Measurements from ENCODE around the gene FOXR1.

Gene FOXR1, protein sequence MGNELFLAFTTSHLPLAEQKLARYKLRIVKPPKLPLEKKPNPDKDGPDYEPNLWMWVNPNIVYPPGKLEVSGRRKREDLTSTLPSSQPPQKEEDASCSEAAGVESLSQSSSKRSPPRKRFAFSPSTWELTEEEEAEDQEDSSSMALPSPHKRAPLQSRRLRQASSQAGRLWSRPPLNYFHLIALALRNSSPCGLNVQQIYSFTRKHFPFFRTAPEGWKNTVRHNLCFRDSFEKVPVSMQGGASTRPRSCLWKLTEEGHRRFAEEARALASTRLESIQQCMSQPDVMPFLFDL

DNA sequence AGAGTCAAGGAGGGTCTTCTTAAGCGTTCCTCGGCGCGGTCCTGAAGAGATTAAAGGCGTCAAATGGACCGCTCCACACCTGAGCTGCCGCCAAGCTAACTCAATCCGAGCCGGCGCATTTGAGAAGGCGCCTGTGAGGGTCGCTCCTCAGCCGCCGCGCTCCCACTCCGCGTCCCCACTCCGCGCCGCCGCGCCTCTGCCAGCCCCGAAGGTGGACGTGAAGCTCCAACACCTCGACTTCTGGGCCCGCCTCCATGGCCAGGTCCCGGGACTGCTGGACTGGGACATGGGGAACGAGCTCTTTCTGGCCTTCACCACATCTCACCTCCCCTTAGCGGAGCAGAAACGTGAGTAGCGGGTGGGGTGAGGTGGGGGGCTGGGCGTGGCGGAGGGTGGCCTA lies at the start of gene FOXR1:
FOXR1 (plus strand) TSS at position 116 of the 400 bp plus-strand sequence; CDS start at position 287, 171 bp downstream.
- DNase-seq = no peak

DNA sequence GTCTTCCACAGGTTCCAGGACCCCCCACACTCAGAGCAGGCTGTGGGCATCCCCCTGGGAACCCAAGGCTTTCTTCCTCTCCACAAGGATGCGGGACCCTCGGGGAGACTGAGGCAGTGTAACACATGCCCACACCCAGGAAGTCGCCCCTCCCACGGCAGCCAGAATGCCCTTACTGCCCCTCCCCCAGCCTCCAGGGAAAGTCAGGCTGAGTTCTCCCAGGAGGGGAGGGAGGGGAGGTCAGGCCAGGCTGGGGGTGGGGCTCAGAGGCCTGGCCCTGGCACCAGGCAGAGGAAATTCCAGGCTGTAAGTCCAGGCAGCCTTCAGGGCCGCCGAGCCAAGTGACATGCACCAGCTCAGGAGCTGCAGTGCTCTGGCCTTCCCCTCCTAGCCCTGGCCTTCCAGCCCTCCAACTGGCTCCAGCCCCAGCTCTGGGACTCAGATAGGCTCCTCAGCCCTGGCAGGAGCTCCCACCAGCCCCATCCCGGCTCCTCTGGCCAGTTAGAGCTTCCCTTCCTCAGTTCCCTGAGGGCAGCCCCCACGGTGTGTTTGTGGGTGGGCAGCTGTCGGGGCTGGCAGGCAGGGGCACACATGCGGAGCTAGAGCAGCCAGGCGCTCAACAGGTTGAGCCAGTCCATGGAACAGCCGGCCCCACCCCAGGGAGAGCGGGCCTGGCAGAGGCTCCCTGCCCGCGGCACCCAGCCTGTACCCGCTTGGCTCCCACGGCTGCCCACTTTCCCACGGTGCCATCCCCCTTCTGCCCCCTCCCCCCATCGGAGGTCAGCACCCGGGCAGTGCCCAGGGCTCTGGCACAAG lies 49.4 kb upstream of the FOXR1 start:
- DNase-seq = no peak

DNA sequence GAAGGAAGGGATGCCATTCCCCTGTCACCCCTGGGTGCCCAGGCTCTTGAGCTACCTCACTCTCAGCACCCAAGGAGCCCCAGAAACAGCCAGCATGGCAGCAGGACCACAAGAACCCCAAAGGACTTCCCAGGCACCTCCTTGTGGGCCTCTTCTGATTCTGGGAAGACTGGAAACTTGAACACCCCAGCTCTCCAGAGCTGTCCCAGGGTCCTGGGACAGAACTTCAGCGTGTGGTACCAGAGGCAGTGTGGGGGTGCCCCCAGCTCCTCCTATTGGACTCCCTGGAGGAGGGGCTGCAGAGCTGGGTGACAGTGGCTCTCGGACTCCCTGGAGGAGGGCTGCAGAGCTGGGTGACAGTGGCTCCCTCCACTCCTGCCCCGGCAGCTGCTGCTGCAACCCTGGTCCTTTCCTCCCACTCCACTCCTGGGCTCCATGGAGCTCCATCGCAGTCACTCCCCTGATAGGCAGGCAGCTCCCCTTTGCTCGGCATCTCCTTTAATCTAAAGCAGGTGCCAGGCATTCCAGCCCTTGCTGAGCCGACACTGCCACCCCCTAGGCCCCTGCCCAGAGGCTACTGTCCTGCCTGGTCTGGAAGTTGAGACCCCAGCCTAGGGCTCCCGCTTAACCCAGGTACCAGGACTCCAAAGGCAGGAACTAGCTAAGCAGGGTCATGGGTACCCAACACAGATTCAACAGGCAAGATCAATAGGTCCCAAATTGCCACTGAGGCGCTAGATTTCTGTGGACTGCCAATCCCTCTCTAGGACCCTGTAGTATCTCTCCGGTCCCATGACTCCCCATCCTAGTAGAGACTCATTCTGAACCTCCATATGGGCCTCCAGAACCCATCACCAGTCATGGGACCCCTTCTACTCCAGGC lies 48.6 kb upstream of the FOXR1 start:
- no peak for DNase-seq

DNA sequence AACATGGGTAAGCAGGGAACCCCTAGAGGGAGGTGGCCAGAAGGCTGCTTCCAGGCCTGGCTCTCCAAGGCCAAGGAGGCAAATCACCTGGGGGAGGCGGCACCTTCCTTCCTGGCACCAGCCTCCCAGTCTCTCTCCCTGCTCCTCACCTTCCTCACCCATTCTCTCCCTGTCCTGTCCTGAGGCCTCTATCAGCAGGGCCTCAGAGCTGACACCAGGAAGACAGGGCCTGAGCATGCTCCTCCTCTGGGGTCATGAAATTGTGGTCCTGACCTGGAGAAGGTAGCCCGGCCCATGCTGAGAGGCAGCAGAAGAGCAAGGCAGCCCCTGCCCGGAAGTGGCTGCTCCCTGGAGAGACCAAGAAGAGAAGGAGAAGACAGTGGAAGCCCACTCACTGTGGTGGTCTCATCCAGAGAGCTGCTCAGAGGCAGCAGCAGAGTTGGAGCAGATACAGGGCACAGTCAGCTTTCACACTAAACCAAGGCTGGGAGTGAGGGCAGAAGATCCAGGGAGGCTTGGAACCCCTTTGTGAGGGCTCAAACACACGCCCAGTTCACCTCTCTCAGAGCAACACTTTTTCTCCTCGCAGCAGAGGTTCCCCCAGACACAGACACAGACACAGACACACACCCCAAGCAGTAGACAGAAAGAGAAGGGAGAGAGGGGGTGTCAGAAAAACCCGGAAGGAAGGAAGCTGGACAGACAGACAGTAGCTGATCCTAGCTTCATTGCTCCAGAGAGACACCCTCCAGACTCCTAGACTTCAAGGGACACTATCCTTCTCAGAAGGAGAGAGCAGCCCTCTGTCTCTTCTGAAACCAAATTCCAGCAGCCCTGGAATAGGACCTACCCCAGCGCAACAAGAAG lies 47.6 kb upstream of the FOXR1 start:
- peak in 5 of 6 experiments; percentile 28 to 48 (median 34) for DNase-seq

DNA sequence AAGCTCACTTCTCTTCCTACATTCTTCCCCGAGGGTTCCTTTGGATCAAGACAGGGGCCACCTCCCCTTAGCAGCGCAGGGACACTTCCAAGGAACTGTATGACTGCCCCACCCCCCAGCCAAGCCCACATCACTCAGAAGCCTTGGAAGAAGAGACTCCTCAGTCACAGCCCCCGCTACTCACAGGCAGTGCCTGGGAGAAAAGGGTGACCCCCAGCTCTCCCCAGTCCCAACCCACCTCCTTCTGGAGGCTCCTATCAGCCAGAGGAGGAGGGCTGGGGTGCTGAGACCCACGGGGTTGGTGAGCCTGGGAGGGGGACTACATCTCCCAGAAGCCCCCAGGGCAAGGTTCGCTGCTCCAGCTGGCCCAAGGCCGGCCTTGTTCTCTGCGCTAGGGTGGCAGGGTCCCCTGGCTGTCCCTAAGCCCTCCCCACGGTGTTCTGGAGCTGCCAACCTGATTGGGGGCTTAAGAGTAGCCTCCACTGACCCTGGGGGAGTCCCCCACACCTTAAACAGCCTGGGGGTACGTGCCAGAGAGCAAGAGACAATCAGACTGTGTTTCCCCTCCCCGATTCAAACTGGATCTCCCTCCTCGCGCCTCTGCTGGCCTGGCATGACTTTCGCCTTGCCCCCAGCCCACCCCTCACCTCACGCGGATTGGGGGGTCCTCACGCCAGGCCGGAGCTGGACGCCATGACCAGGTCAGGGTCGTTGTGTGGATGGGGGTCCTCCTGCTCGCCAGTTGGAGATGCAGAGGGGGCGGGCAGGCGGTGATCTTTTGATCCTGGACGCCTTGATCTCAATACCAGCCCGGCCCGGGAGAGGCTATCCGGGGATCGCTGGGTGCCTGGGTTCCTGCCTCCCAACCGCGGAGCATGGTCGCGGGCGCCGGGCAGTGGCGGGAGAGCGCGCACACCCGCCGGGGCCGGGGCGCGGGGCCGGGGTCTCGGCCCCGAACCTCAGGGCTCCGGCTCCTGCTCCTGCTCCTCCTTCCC lies 46.7 kb upstream of the FOXR1 start:
- peak in 5 of 6 experiments; percentile 34 to 61 (median 42) for DNase-seq

DNA sequence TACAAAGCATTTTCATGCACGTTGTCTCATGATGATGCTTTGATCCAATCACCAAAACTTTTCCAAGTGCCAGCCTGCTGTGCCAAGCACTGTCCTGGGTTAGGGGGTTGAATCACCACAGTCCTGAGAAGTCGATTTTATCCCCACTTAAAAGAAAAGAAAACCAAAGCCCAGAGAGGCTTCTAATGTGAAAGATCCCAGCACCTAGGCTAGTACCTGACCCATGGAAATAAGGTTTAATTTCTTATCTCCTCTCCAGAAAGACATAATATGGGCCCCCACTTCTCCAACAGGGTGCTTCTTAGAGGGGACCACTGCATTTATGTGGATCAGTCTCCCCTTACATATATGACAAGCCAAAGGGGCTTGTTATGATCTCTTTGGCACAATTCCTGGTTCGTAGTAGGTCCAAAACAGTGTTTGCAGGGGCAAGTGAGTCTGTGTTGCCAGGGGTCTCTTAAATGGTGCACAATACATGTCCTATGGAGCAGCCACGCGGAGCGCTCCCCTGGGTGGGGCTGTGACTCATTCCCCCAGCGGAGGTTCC lies 43.9 kb upstream of the FOXR1 start:
- DNase-seq = no peak

DNA sequence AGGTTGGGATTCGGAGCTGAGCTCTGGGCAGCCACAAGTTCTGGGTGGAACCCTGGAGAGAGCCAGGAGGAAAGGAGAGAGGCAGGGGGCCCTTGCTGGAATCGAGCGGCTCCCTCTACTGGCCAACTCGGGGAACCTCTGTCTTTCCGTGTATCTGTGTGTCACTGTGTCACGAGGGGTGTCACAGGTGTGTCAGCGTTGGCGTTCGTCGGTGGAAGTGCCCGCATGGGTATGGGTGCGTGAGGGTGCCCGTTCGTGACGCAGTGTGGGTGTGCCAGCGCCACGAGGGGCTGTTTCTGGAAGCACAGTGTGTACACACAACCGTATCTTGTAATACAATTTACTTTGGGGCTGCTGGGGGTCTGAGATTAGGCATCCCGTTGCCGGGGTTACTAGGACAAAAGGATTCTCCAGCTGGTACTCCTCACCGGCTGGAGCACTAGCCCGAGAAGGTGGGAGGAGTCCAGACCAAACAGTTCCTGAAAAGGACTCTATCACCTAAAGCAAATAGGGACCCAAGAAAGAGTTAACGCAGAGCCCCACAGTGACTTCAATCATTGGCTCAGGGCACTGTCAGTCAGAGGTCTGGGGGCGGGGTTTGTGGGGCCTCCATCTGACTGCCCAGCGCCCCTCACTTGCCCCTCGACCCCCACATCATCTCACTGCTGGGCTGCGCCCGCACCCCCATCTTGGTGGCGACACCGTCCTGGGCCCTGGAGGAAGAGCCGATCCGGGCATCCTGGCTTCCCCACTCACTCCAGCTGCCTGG lies 43.3 kb upstream of the FOXR1 start:
- DNase-seq = peak; percentile 96 to 99 (median 98)

DNA sequence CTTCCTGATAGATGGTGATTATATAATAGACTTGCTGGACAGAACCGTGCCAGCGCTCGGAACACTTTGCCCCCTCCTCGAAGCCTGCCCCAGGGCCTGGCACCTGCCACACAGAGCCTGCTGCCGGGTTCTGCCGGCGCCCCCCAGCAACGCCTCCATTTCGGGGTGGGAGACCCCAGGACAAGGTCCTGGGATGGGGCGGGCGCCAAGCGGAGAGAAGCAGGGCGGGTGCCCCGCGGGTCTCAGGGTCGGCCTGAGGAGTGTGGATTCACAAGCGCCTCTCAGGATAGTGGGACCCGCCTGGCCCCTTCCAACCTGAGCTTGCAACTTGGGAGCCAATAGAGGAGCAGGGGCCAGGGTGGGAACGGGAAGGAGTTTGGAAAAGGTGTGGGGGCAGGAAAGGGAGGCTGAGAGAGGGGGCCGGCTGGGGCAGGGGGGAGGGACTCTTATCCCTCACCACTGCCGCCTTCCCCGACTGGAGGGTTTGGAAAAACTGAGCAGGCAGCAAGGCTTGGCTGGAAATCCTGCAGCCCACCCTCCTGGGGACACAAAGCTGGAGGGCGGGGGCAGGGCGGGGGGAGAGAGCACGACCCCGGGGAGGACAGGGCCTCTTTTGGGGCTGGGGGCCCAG lies 42.6 kb upstream of the FOXR1 start:
- peak in 4 of 6 experiments; percentile 66 to 83 (median 76) for DNase-seq

DNA sequence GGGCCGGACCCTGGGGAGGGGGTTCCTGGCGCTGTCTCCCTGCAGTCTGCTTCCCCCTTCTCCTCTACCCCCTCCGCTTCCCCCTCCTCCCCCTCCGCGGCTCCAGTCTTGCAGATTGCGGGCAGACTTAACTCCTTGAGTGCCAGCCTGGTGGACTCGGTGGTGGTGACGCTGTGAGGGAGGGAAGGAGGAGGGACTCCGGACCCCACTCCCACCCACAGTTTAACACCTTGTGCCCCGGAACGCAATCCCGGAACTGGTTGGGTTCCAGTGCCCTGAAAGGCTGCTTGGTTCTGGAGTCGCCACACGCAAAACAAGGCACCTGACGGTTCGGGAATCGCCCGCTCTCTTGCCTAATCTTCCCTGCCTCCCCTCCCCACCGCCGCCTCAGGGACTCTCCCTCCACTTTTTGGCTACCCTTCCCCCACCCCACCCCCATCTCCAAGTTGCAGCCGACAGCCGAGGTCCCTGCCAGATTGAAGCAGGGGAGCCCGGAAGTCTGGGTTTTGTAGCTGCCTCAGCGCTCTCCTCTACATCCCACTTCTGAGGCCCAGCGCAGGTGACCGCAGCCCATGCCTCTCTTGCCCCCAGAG lies 42.0 kb upstream of the FOXR1 start:
- peak; percentile 79 to 94 (median 86) for DNase-seq

DNA sequence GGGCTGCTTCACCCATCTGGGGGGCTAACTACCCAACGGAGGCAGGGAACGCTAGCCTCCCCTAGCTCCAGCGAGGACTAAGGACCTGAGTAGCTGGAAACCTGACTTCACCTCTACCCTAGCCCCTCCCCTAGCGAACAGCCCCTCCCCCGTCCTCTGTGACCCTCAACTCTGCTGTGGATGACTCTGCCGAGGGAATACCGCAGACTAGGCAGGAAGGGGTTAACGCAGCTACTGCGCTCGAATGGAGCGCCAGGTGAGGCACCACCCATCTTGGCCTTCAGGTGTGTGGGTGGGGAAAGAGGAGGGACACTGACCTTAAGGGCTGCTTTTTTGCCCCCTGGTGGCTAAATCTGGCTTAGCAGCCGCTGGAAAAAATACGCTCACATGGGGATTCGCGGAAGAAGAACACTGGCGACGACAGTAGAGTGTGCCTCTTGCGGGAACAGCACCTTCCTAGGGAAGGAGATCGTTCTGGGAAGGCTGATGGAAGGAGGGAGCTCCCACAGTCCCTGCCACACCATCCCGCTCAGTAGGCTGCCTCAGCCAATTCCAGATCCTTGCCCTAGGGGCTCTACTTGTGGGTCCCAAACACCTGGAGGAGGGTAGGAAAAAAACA lies 41.4 kb upstream of the FOXR1 start:
- DNase-seq = peak; percentile 79 to 97 (median 86)

DNA sequence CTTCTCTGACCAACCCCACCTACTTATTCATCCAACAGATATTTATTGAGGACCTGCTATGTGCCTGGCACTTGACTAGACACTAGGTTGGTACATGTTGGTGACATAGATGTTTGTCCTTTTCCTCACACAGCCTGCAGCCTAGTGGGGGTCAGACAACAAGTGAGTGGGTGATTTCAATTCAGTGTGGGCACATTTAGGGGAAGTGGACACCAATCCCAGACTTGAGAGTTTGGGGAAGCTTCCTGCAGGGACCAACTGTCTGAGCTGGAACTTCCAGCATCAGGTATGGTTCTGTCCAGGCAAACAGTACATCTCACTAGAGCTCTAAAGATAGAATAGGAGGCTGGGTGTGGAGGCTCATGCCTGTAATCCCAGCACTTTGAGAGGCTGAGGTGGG lies 40.0 kb upstream of the FOXR1 start:
- DNase-seq = no peak

DNA sequence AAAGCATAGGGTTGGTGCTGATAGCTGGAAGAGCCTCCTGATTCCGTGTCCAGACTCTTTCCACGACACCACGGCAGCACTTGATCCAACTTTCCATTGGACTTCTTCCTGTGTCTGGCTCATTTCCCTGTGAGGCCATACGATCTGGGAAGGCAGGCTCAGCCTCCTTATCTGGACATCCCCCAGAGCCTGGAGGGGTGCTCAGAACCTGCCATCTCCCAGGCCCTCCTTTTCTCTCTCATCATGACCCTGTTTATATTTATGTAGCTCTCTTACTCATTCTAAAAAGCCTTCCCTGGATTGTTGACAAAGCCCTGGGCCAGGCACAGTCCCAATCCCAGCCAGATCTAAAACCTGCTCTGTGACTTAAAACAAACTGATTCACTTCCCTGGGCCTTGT lies 38.1 kb upstream of the FOXR1 start:
- DNase-seq = no peak

DNA sequence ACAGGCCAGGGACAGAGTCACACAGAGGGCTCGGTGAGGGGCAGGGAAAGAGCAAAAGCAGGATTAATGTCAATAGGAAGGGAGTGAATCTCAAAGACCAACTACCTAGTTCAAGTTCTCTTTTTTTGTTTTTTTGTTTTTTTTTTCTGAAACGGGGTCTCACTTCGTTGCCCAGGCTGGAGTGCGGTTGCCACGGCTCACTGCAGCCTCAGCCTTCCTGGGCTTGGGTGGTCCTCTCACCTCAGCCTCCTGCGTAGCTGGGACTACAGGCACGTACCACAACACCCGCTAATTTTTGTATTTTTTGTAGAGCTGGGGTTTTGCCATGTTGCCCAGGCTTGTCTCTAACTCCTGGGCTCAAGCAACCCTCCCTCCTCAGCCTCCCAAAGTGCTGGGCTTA lies 36.2 kb upstream of the FOXR1 start:
- DNase-seq = no peak

DNA sequence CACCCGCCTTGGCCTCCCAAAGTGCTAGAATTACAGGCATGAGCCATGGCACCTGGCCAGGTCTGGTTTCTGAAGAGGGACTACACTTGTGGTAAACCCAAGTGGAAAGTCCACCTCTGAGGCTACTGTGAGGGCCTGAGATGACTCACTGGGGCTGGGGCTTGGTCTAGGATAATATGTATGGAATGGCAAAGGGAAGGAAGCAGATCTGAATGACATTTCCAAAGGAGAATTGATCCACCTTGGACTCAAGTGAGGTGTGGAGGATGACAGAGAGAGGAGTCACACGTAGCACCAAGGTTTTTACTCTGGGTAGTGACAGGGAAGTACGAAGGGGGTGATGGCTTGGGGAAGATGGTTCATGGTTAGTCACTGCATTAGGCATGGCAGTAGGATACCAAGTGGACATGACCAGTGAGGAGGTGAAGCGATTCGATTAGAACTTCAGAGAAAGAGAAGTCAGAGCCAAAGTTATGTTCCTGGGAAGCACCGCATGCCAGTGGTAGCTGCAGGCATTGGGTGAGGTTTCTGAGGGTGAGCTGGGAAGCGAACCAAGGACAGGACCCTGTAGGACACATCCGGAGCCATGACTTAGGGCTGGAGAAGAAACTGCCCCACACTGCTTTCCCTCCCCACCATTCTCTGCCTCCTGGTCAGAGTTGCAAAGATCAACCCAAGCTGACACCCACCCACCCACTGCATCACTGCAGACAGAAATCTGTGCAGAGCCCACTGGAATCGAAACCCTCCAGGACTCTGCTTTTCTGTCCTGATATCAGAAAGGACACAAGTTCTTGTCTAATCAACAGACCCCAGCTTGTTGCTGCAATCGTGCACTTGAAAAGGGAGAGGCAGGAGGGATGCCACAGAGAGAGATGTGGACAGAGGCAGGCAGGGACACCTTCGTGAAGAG lies 32.8 kb upstream of the FOXR1 start:
- no peak for DNase-seq

DNA sequence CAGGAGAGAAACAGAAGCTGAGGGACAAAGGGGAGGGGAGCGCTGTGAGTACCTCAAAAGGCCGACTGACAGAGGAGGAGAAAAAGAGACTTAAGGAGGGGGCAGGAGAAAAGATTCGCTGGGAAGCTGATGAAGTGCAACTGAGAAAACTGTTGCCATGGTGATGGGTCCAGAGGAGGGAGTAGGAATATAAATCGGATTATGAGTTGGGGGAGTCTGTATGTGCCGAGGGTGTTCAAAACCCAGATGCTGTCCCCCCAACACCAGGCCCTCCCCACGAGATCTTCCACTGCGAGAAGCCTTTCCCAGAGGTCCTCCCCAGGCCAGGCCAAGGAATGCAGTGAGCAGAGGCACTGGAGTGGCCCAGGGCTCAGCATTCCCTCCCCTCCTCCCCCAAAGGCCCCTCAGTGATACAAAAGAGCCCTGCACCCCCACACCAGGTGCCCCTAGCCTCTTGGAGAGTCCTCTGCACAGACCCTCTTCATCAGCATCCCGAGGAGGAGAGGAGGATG lies 32.1 kb upstream of the FOXR1 start:
- no peak for DNase-seq

DNA sequence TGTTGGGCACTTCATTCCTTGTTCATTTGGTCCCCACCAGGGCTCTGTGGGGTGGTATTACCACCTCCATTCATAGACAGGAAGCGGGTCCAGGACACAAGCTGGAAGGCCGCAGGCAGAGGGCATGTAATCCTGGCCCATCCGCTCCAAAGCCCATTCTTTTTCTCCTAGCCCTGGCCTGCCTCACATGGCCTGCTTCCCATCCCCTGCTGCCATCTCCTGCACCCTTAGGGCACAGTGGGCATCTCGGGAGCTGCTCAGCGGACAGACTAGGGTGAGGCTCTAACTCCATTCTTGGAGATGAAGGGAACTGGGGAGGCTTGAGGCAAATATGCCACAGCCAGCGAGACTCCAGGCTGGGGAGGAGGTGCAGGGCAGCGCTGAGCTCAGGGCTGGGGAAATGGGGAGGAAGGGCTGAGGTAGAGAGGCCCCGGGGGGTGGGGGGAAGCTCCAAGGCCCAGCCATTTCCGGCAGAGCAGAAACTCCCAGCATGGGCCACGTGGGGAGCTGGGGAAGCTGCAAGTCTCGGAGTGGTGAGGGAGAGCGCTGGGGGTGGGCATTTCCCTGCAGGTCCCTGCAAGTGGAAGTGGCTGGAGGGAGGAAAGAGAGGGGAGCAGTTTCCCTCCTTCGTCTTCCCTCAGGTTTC lies 31.5 kb upstream of the FOXR1 start:
- DNase-seq = peak; percentile 40 to 60 (median 50)

All from stimulated activated naive CD4-positive, alpha-beta T cell (primary cell).